HepG2 (cell line): ENCODE data around the gene LHX5. TPM values are rescaled to one million over a fixed set of nuclear protein-coding genes. Genes with fewer than 3 reads are reported as not detected.

Source experiments
- ATAC-seq: fragments of 200-7000 bp; cut with Tn5 transposase; 3 replicates; pipeline ENCODE4 v1.9.1; 2020; ENCODE audit warnings: mild to moderate bottlenecking, moderate library complexity
- BruUV-seq: library from RNA; stranded (reverse); fragments of 400-500 nt; replicated peaks from 2 replicates; lab custom pipeline; 2021; lab: Mats Ljungman, UMichigan
- CTCF ChIA-PET: fragments of 300-600 bp; formaldehyde crosslinking; extraction: SDS; loops from one replicate; lab custom pipeline; 2021; ENCODE audit warnings: low total read pairs, inconsistent platforms, low intra/inter-chr PET ratio; lab: Yijun Ruan, JAX
- POLR2A ChIA-PET: fragments of 350-600 bp; sonication (Branson Sonifier 250); formaldehyde crosslinking; loops from one replicate; lab custom pipeline; 2020; ENCODE audit warnings: antibody characterized with exemption, inconsistent platforms; lab: Yijun Ruan, JAX
- DNase-seq: peaks from one replicate; pipeline ENCODE4 v3.0.0-alpha.2; 2015; ENCODE audit warnings: low spot score
- FAIRE-seq: peaks from 3 replicates; lab custom pipeline; 2011; peaks lifted over from hg19 to GRCh38; lab: Jason Lieb, UNC
- H2AFZ ChIP-seq: one replicate; pipeline ENCODE4 v1.6.1; 2011; ENCODE audit warnings: low read length, inconsistent platforms
- H3K27ac ChIP-seq: fragments of 300-600 bp; 3 replicates; pipeline ENCODE4 v1.8.0; 2011; ENCODE audit warnings: mixed run types, mild to moderate bottlenecking, mixed read lengths, low read length, inconsistent platforms; ENCODE audit not compliant: insufficient read depth; ENCODE audit errors: extremely low read length
- H3K27me3 ChIP-seq, 2 experiments: fragments of 200-600 bp in 1 of 2; 2 replicates in 1 of 2; 3 replicates in 1 of 2; pipeline versions ENCODE4 v1.6.0 to v1.8.0; 2011; ENCODE audit warnings: low read length in 2 of 2, mild to moderate bottlenecking in 2 of 2, moderate library complexity in 2 of 2, inconsistent platforms in 1 of 2; ENCODE audit not compliant: insufficient read depth in 2 of 2, control insufficient read depth in 1 of 2
- H3K36me3 ChIP-seq, 2 experiments: fragments of 200-600 bp in 1 of 2; replicated peaks in 1 of 2; 2 replicates in 1 of 2; 3 replicates in 1 of 2; pipeline versions ENCODE4 v1.5.1 to v1.8.0; 2011; ENCODE audit warnings: low read length in 2 of 2, inconsistent platforms in 1 of 2; ENCODE audit not compliant: insufficient read depth in 2 of 2, control insufficient read depth in 1 of 2
- H3K4me1 ChIP-seq: 2 replicates; pipeline ENCODE4 v1.5.1; 2012; ENCODE audit warnings: low read length, inconsistent platforms; ENCODE audit not compliant: insufficient read depth
- H3K4me2 ChIP-seq: 2 replicates; pipeline ENCODE4 v1.6.0; 2011; ENCODE audit warnings: low read depth, low read length, inconsistent platforms
- H3K4me3 ChIP-seq, 3 experiments: fragments of 200-600 bp in 1 of 3; sonication (generic), shearing (Covaris generic) in 1 of 3; replicated peaks in 1 of 3; 2 replicates each; pipeline ENCODE4 v1.5.1; 2011 to 2016; ENCODE audit warnings: low read length in 3 of 3, inconsistent platforms in 2 of 3, low read depth in 2 of 3, mild to moderate bottlenecking in 2 of 3, control low read depth in 1 of 3, mixed read lengths in 1 of 3; ENCODE audit not compliant: insufficient read depth in 1 of 3
- H3K79me2 ChIP-seq: one replicate; pipeline ENCODE4 v1.6.1; 2011; ENCODE audit warnings: low read length, inconsistent platforms; ENCODE audit not compliant: insufficient read depth
- H3K9ac ChIP-seq: 2 replicates; pipeline ENCODE4 v1.6.0; 2011; ENCODE audit warnings: mild to moderate bottlenecking, low read depth, low read length, inconsistent platforms; ENCODE audit not compliant: insufficient read depth
- H3K9me3 ChIP-seq: 2 replicates; pipeline ENCODE4 v1.5.1; 2012; ENCODE audit warnings: mild to moderate bottlenecking, low read length
- H4K20me1 ChIP-seq: 2 replicates; pipeline ENCODE4 v1.6.0; 2011; ENCODE audit warnings: inconsistent platforms, mild to moderate bottlenecking, low read length, moderate library complexity; ENCODE audit not compliant: insufficient read depth
- AKAP8 ChIP-seq: sonication (generic); formaldehyde crosslinking; IDR thresholded peaks from 2 replicates; pipeline ENCODE4 v1.5.1; 2020; ENCODE audit warnings: mild to moderate bottlenecking, missing genetic modification reagents
- HMGA1 ChIP-seq: sonication (generic); formaldehyde crosslinking; conservative IDR thresholded peaks from 2 replicates; pipeline ENCODE4 v1.4.0; 2020; ENCODE audit warnings: missing genetic modification reagents
- HOXD1 ChIP-seq: sonication (generic); formaldehyde crosslinking; IDR thresholded peaks from 2 replicates; pipeline ENCODE4 v1.5.0; 2020; ENCODE audit warnings: missing genetic modification reagents
- NFYB ChIP-seq: sonication (generic); formaldehyde crosslinking; IDR thresholded peaks from 2 replicates; pipeline ENCODE4 v1.4.0; 2020; ENCODE audit warnings: missing genetic modification reagents
- PBX2 ChIP-seq: IDR thresholded peaks from 2 replicates; pipeline ENCODE4 v1.6.1; 2016; ENCODE audit warnings: control low read depth
- RAD51 ChIP-seq: fragments of 450-650 bp; IDR thresholded peaks from 2 replicates; pipeline ENCODE4 v1.6.1; 2016; ENCODE audit warnings: borderline replicate concordance
- ZNF142 ChIP-seq: sonication (generic); formaldehyde crosslinking; IDR thresholded peaks from 2 replicates; pipeline ENCODE4 v1.4.0; 2020; ENCODE audit warnings: missing genetic modification reagents
- ZNF576 ChIP-seq: sonication (generic); formaldehyde crosslinking; IDR thresholded peaks from 2 replicates; pipeline ENCODE4 v1.4.0; 2020; ENCODE audit warnings: mild to moderate bottlenecking, missing genetic modification reagents
- WGBS: methylation state at CpG from one replicate; pipeline ENCODE4 v1.1.6; 2017; ENCODE audit warnings: low lambda C conversion rate; 5-methylcytosine and 5-hydroxymethylcytosine counted together
- in situ Hi-C: cut with HindIII; loops from 2 replicates; pipeline ENCODE4 v1.10.0; 2017; ENCODE audit warnings: low pct_unique_long_range_greater_than_20kb; ENCODE audit not compliant: extremely low pct_ligation_motif_present
- intact Hi-C: fragments of 100-400 bp; cut with micrococcal nuclease; formaldehyde crosslinking; loops from one replicate; pipeline ENCODE4 v1.10.0; 2022; ENCODE audit not compliant: unreplicated experiment
- polyA plus RNA-seq, 8 experiments: library from polyadenylated mRNA; depleted of rRNA in 3 of 8; stranded (reverse) in 7 of 8; unstranded in 1 of 8; fragments of >200 nt; fragmentation: Illumina TruSeq in 4 of 8; extraction: Trizol in 4 of 8; gene quantifications; 2 replicates each; pipeline versions ENCODE4 v1.2.1 to v1.2.3, GENCODE V29; 2011 to 2016; ENCODE audit warnings: low read depth in 4 of 8, missing spikeins in 1 of 8, mixed read lengths in 1 of 8; ENCODE audit not compliant: insufficient read depth in 1 of 8
- total RNA-seq, 5 experiments: library from RNA; depleted of rRNA; stranded (reverse); fragments of >200 nt; fragmentation: Illumina TruSeq; extraction: Trizol; gene quantifications; 2 replicates each; pipeline ENCODE4 v1.2.3, GENCODE V29; 2016; ENCODE audit warnings: low read depth in 1 of 5

Gene LHX5
- total and polyA plus RNA-seq, 2 of the 13 experiments (the other 11 are each of a cell fraction or from before 2014, with no cell fraction given): not detected

- ChIA-PET CTCF (interaction anchor here (1.4 to 1.5 kb wide), 2 partner anchors 127 to 473 kb away, joined by 4 to 8 read pairs; no protein-coding TSS in a partner anchor), POLR2A (no interaction called here)
- ATAC-seq: no peak
- Histone ChIP-seq H4K20me1 (no peaks in the 10 kb centered on the region), H3K9me3 (no peaks in the 10 kb centered on the region), H3K27me3 (peaks cover 0 to 19% of the 10 kb centered on the region in 2 experiments; a peak in 1 of 5 replicates), H3K4me3 (no peak overlapping the region), H3K36me3 (no peaks in the 10 kb centered on the region), H3K4me1 (peaks cover 7% of the 10 kb centered on the region; the same call in 1 of the 2 replicates), H2AFZ (no peak overlapping the region), H3K4me2 (no peak overlapping the region)
- 36% methylated on average over 4 of the region's 4 CpGs for WGBS
- TF ChIP-seq PBX2 (CRISPR knock-in tag) (no peak), HMGA1 (CRISPR knock-in tag) (no peak), AKAP8 (CRISPR knock-in tag) (no peak), RAD51 (0 out of 2 replicates have a peak, but pooled peaks have one; percentile 13), NFYB (CRISPR knock-in tag) (no peak), HOXD1 (CRISPR knock-in tag) (no peak)
- TF ChIP-seq, all 625 proteins: peak for 1
- Histone ChIP-seq H3K27ac (no peak overlapping the region), H3K79me2 (no peaks in the 10 kb centered on the region), H3K9ac (no peak overlapping the region)
- no peak for FAIRE-seq
- no TSS peak for BruUV-seq
- DNase-seq: no peak
- in situ Hi-C loops (loop anchor here (10.0 kb wide), 1 partner anchor 476 kb away; no protein-coding TSS in a partner anchor), intact Hi-C loops (loop anchor here (1.0 kb wide), 1 partner anchor 474 kb away; no protein-coding TSS in a partner anchor)
These were observed 33.0 kb downstream of the LHX5 start for GRCh38 chr12:113438523-113439300.

- CTCF ChIA-PET: no interaction called here
- TF ChIP-seq ZNF576 (CRISPR knock-in tag) (no peak), ZNF142 (CRISPR knock-in tag) (no peak)
These were observed 34.0 kb downstream of the LHX5 start for GRCh38 chr12:113437729-113438100.

More at GRCh38 chr12:113437729-113438100, 34.0 kb downstream of the LHX5 start:
- H2AFZ ChIP-seq: no peak overlapping the region
- no peak overlapping the region for H3K27ac ChIP-seq
- in situ Hi-C loops (loop anchor here (10.0 kb wide), 1 partner anchor 477 kb away; no protein-coding TSS in a partner anchor), intact Hi-C loops (no loop called here)
- no TSS peak for BruUV-seq
- H3K79me2 ChIP-seq: no peaks in the 10 kb centered on the region
- WGBS: 19% methylated on average over 3 of the region's 9 CpGs
- FAIRE-seq: no peak
- no peak overlapping the region for H3K4me2 ChIP-seq
- POLR2A ChIA-PET: no interaction called here
- H3K4me3 ChIP-seq: no peak overlapping the region
- no peaks in the 10 kb centered on the region for H3K9me3 ChIP-seq
- H3K36me3 ChIP-seq: no peaks in the 10 kb centered on the region
- H3K27me3 ChIP-seq: peaks cover 0 to 19% of the 10 kb centered on the region in 2 experiments; a peak in 1 of 5 replicates
- no peaks in the 10 kb centered on the region for H4K20me1 ChIP-seq
- H3K9ac ChIP-seq: no peak overlapping the region
- ATAC-seq: no peak
- peaks cover 7% of the 10 kb centered on the region; the same call in 1 of the 2 replicates for H3K4me1 ChIP-seq
- DNase-seq: no peak
